Measurements from ENCODE around the gene NPC1L1.
"Not testable (repeated sequence)": the region's sequence is repeated elsewhere in the genome, so short reads cannot be mapped to it uniquely, and the experiment has no call there.

The NPC1L1 gene

GRCh38 chr7:44506592-44507288 is 34.4 kb downstream of the NPC1L1 start:
- not testable (repeated sequence) for DNase-seq

DNA sequence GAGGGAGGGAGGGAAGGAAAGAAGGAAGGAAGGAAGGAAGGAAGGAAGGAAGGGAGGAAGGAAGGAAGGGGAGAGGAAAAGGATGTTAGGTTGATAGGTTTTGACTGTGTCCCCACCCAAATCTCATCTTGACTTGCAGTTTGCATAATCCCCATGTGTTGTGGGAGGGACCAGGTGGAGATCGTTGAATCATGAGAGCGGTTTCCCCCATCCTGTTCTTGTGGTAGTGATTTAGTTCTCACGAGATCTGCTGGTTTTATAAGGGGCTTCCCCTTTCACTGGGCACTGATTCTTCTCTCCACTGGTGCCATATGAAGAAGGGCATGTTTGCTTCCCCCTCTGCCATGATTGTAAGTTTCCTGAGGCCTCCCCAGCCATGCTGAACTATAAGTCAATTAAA is 35.5 kb downstream of the NPC1L1 start:
- DNase-seq: no peak

DNA sequence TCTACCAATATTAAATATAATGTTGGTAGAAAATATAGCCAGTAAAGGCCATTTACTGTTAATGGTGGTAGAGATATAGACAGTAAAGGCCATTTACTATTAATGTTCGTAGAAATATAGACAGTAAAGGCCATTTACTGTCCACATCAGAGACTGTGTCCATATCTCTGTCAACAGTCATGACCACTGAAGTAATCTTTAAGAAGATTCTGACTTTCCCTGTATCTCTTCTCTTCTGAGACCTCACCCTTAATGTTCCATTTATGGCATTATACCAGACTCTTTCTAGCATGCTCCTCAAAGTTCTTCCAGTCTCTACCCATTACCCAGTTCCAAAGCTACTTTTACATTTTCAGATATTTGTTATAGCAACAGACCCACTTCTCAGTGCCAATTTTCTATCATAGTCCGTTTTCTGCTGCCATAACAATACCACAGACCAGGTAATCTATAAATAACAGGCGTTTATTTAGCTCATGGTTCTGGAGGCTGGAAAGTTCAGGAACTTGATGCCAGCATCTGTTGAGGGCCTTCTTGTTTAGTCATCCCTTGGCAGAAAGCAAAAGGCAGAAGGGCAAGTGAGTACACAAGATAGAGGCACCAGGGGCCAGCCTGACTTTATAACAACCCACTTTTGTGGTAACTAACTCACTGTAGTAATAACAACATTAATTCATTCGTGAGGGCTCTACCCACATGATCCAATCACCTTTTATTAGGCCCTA is 42.7 kb downstream of the NPC1L1 start:
- no peak for DNase-seq

- no peak for DNase-seq
Measured at GRCh38 chr7:44497155-44498027, 43.7 kb downstream of the NPC1L1 start.

DNA sequence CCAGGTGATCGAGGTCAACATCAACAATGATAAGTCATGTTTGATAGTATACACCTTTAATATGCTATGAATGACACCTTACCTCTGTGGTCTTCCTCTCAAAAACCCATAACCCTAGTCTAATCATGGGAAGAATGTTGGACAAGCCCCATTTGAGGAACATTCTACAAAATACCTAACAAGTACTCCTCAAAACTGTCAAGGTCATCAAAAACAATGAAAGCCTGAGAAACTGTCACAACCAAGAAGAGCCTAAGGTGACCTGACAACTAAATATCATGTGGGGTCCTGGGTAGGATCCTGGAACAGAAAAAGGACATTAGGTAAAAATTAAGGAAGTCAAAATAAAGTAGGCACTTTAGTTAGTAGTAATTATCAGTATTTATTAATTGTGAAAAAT is 44.7 kb downstream of the NPC1L1 start:
- no peak for DNase-seq

DNA sequence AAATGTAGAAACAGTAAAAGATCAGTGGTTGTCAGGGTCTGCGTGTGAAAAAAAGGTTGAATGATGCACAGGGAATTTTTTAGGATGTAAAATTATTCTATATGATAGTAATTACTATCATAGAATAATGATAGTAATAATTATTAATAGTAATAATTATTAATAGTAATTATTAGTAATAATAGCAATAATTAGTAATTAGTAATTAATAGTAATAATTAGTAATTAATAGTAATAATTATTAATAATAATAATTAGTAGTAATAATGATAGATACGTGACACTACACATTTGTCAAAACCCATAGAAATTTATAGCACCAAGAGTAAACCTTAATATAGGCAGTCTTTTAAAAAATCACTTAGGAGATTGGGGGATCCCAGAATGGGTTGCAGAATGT is 46.2 kb downstream of the NPC1L1 start:
- no peak for DNase-seq

GRCh38 chr7:44491229-44491628 is 49.9 kb downstream of the NPC1L1 start:
- DNase-seq: no peak

DNA sequence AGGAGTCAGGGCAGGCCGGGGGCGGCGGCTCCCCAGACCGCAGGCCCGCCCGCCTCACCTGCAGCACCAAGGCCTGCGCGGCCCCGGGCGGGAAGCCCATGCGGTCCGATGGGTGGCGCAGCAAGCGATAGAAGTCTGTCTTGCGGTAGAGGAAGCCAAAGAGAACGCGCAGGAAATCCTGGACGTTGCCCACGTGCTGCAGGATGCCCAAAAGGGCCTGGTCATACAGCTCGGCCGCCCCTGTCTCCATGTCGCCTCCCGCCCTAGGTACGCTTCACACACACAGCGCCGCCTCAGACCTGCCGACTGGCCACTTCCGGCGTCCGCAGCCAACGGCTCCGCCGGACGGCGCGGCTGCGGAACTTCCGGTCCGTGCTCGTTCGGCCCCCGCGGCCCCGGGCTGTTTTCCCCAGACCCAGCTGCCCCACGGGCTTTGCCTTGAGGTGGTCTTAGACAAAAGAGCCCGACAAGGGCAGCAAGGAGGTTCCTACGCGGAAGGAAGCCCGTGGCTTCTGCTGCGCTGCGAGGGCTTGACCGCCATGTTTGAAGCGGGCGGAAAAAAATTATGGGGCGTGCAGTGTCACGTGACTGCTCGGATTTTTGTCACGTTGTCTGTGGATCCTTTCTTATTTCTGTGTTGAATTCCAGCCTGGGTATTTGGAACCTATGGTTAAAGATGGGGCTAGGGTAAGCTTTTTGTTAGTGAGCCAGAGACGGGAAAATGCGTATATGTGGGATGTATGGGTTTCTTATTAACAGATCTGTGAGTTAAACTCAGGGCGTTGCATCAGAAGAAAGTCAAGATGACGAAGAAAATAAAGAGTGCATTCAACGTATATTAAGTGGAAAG is 50.6 kb downstream of the NPC1L1 start, which contains the start of gene NUDCD3:
NUDCD3 (minus strand) TSS at position 308 of the 850 bp plus-strand sequence; CDS start at position 250, 58 bp downstream.
- peak; percentile 93 for DNase-seq

GRCh38 chr7:44489955-44490350 is 51.2 kb downstream of the NPC1L1 start:
- DNase-seq: peak; percentile 52

DNA sequence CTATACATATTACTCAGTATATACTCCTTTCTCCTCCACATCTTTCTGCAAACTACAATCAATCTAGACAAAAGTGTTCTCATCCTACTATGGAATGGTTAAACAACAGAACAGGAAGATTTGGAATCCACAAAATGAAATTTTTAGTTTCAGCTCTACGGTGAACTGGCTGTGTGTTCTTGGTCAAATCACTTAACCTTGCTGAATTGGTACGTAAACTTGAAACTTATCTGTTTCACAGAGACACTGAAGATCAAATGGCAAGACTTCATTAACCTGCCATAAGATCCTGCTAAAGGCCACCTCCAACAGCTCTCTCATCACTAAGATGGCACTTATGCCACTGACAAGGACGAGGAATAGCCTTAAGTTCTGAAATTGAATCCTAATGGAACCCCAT is 52.2 kb downstream of the NPC1L1 start:
- DNase-seq: no peak

GRCh38 chr7:44486693-44487092 is 54.4 kb downstream of the NPC1L1 start:
- DNase-seq: no peak

DNA sequence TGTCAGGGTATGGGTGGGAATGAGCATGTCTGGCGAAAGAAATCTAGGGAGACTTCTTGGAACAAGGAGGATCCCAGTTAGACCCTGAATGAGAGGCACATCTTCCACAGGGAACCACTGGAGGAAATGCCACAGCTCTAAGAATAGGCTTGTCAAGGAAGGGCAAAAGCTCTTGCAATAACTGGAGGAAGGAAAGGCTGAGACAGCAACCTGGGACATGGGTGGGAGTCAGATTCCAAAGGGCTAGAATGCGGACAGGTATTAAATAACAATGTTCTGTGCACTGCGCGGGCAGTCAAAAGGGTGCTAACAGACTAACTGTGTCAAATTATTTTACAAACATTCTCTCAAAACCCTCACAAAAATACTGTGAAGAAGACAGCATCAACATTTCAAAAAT is 55.1 kb downstream of the NPC1L1 start:
- DNase-seq: no peak

DNA sequence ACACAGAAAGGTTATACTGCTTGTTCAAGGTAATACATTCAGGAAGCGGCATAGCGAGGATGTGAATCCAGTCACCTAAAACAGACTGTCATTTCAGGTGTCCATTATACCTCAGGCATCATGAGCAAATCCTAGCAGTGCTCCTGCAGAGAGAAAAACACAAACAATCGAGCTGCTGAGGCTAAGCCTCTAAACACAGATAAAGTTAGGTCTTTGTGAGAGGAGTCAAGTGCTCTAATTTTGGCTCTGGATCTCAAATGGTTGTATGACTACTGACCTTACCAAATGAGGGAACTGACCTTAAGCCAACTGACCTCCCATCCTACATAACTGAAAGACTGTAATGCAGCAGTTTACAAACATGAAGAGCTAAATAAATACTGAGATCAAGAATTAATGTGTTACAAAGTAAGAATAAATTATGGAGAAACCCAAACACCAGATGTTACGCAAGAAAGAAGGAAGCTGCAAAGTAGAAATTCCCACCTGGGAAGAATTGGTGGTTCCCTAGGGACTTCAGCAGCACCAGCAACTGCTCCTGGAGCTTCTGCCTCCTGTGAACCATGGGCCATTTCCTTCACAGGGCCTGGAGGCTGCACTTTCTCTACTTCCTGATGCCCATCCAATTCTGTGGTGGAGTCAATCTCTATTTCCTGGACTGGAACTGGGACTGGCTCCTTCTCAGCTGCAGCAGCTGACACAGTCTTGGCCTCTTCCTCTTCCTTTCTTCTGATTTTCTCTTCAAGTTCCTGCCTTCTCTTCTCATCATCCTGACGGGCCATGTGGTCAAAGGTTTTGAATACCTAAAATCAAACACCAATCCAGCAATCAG is 56.4 kb downstream of the NPC1L1 start:
- no peak for DNase-seq

GRCh38 chr7:44482502-44483485 is 58.3 kb downstream of the NPC1L1 start:
- no peak for DNase-seq

- DNase-seq: no peak
Measured at GRCh38 chr7:44477938-44478337, 63.2 kb downstream of the NPC1L1 start.

- DNase-seq: peak; percentile 67
Measured at GRCh38 chr7:44477063-44477830, 63.9 kb downstream of the NPC1L1 start.

DNA sequence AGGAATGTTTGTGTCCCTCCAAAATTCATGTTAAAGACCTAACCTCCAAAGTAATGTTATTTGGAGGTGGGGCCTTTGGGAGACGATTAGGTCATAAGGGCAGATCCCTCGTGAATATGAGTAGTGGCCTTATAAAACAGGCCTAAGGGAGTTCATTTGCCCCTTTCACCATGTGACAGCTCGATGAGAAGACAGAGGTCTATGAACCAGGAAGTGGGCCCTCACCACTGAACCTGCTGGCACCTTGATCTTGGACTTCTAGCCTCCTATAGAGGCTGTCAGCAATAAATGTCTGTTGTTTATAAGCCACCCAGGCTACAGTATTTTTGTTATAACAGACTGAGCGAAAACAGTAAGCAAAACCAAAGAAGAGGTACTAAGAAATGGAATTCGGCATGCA is 64.8 kb downstream of the NPC1L1 start:
- DNase-seq: no peak

DNA sequence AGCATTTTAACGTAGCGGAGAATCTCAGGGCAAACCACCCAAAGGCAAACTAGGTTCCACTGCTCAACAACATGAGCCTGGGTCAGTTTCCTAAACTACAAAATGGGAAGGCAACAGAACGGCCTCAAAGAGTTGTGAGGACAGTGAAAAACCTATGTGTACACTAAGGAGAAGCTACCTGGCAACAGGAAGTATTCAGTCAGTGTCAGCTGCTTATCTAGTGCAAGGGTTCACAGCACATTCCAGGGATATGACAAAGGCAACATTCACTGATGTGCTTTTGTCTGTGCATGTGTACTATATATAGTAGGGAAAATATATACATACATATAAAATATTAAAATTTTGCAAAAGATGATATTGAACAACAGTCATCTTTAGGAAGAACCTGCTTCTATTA is 67.8 kb downstream of the NPC1L1 start:
- DNase-seq: no peak

DNA sequence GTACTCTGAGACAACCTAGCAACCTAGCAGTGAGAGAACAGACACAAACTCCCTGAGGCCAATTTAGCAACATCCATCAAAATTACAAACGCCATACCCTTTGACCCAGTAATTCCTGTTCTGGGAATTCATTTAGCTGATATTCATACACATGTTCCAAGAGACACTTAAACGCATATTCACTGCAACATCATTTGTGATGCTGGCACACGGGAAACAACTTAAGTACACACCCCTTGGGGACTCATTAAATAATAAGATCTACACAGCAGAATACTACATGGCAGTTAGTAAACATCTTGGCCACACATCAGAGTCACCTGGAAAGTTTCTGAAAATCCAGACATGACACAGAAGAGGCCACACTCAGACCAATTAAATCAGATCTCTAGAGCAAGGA is 68.3 kb downstream of the NPC1L1 start:
- no peak for DNase-seq

DNA sequence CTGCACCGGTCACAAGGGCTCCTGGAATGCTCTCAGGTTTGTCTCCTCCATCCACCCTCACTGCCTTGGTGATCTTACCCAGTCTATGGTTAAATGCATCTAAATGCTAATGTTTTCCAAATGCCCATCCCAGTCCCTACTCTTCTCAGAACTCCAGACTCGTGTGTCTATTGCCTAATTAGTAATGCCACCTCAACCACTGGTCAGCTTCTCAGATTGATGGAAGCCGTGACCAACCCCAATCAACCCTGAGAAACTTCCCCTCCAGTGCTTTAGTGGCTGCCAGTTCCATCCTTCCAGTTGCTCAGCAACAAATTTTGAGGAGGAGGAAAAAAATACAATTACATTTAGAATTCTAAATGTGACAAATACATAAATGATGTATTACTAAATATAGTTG is 69.3 kb downstream of the NPC1L1 start:
- DNase-seq: no peak
